SHP77 (cell line): ENCODE measurements around the gene ARPC4.
A peak's percentile ranks its signal among the peaks of the same experiment; 100 is the strongest.

ENCODE experiments used
- DNase-seq, 2 experiments: peaks; one replicate each; lab custom pipeline; 2025; lab: John Stamatoyannopoulos, UW

ARPC4 gene

GRCh38 chr3:9793161-9793781 lies 389 bp downstream of the ARPC4 start:
- DNase-seq, result peak in 1 of 2 experiments; percentile 6

- DNase-seq, result no peak
These were observed 1.5 kb downstream of the ARPC4 start for GRCh38 chr3:9794400-9794799.

- DNase-seq, result no peak
These were observed 2.3 kb downstream of the ARPC4 start for GRCh38 chr3:9795207-9795606.

- no peak for DNase-seq
These were observed 4.5 kb downstream of the ARPC4 start for GRCh38 chr3:9797196-9797945.

- DNase-seq, result peak in 1 of 2 experiments; percentile 11
These were observed 7.6 kb downstream of the ARPC4 start for GRCh38 chr3:9800529-9800928.

GRCh38 chr3:9803494-9803893 lies 10.6 kb downstream of the ARPC4 start:
- DNase-seq, result no peak

GRCh38 chr3:9804996-9805395 lies 12.1 kb downstream of the ARPC4 start:
- no peak for DNase-seq

- no peak for DNase-seq
These were observed 13.3 kb downstream of the ARPC4 start for GRCh38 chr3:9806137-9806536.

- DNase-seq, result no peak
These were observed 14.1 kb downstream of the ARPC4 start for GRCh38 chr3:9806688-9807589.

GRCh38 chr3:9807981-9808344 lies 15.1 kb downstream of the ARPC4 start:
- DNase-seq, result no peak

GRCh38 chr3:9808345-9809037 lies 15.6 kb downstream of the ARPC4 start:
- peak; percentile 31 to 58 for DNase-seq

GRCh38 chr3:9809239-9809614 lies 16.3 kb downstream of the ARPC4 start:
- DNase-seq, result no peak

GRCh38 chr3:9809615-9810432 lies 16.9 kb downstream of the ARPC4 start, which contains the start of gene TTLL3:
TTLL3 (plus strand) TSS chr3:9810262; CDS start chr3:9810662, 400 bp downstream.
- DNase-seq, result peak; percentile 70 to 83

- no peak for DNase-seq
These were observed 17.5 kb downstream of the ARPC4 start for GRCh38 chr3:9810433-9810770.

- DNase-seq, result no peak
These were observed 18.0 kb downstream of the ARPC4 start for GRCh38 chr3:9810846-9811245.

- no peak for DNase-seq
These were observed 20.1 kb downstream of the ARPC4 start for GRCh38 chr3:9812870-9813483.

- no peak for DNase-seq
These were observed 23.1 kb downstream of the ARPC4 start for GRCh38 chr3:9815986-9816385.

- no peak for DNase-seq
These were observed 24.6 kb downstream of the ARPC4 start for GRCh38 chr3:9817436-9817835.

GRCh38 chr3:9818666-9819335 lies 25.9 kb downstream of the ARPC4 start:
- no peak for DNase-seq

- no peak for DNase-seq
These were observed 27.7 kb downstream of the ARPC4 start for GRCh38 chr3:9820543-9820942.
